K562 (cell line): Measurements from ENCODE around the gene CLCN4. TPM values are rescaled to one million over a fixed set of nuclear protein-coding genes. Genes with fewer than 3 reads are reported as not detected.

Experiments
- ATAC-seq: fragments of 200-7000 bp; cut with Tn5 transposase; 3 replicates; pipeline ENCODE4 v1.9.1; 2020; ENCODE audit warnings: moderate library complexity
- BruUV-seq: library from RNA; stranded (reverse); fragments of 400-500 nt; replicated peaks from 2 replicates; lab custom pipeline; 2021; lab: Mats Ljungman, UMichigan
- CTCF ChIA-PET: fragments of 300-600 bp; formaldehyde crosslinking; extraction: SDS; loops from one replicate; lab custom pipeline; 2021; ENCODE audit warnings: low intra/inter-chr PET ratio; lab: Yijun Ruan, JAX
- POLR2A ChIA-PET: fragments of 300-600, 350-650 bp; sonication (Branson Sonifier 250); formaldehyde crosslinking; extraction: SDS; loops from one replicate; lab custom pipeline; 2021; ENCODE audit warnings: antibody characterized with exemption, inconsistent platforms; lab: Yijun Ruan, JAX
- DNase-seq, 4 experiments: peaks; one replicate each; pipeline versions ENCODE4 v3.0.0 to v3.0.0-alpha.2; 2011 to 2018; ENCODE audit warnings: low spot score in 3 of 4, mixed read lengths in 3 of 4; ENCODE audit errors: extremely low read depth in 1 of 4
- FAIRE-seq: peaks from 2 replicates; lab custom pipeline; 2011; peaks lifted over from hg19 to GRCh38; lab: Jason Lieb, UNC
- H2AFZ ChIP-seq: 2 replicates; pipeline ENCODE4 v1.6.0; 2011; ENCODE audit warnings: low read depth, low read length, control low read depth, inconsistent platforms
- H3K27ac ChIP-seq: fragments of 200-600 bp; 3 replicates; pipeline ENCODE4 v1.8.0; 2011; ENCODE audit warnings: low read depth, mild to moderate bottlenecking, control low read depth, inconsistent platforms, low read length, moderate library complexity, mixed read lengths; ENCODE audit errors: extremely low read depth
- H3K27me3 ChIP-seq, 2 experiments: fragments of 300-600 bp in 1 of 2; 2 replicates in 1 of 2; 3 replicates in 1 of 2; pipeline versions ENCODE4 v1.6.0 to v1.8.0; 2011; ENCODE audit warnings: inconsistent platforms in 2 of 2, low read length in 2 of 2, mild to moderate bottlenecking in 1 of 2, mixed read lengths in 1 of 2, moderate library complexity in 1 of 2; ENCODE audit not compliant: control insufficient read depth in 2 of 2, insufficient read depth in 2 of 2
- H3K36me3 ChIP-seq: fragments of 300-600 bp; 3 replicates; pipeline ENCODE4 v1.8.0; 2011; ENCODE audit warnings: mild to moderate bottlenecking, low read length, inconsistent platforms; ENCODE audit not compliant: control insufficient read depth, insufficient read depth
- H3K4me1 ChIP-seq, 2 experiments: fragments of 200-600 bp in 1 of 2; replicated peaks in 1 of 2; 2 replicates in 1 of 2; 3 replicates in 1 of 2; pipeline versions ENCODE4 v1.5.1 to v1.8.0; 2011; ENCODE audit warnings: inconsistent platforms in 2 of 2, low read length in 2 of 2, mild to moderate bottlenecking in 1 of 2, mixed read lengths in 1 of 2, moderate library complexity in 1 of 2; ENCODE audit not compliant: control insufficient read depth in 2 of 2, insufficient read depth in 2 of 2
- H3K4me2 ChIP-seq: 2 replicates; pipeline ENCODE4 v1.6.1; 2011; ENCODE audit warnings: low read length, control low read depth, inconsistent platforms, mixed read lengths; ENCODE audit not compliant: insufficient read depth
- H3K4me3 ChIP-seq: fragments of 200-600 bp; sonication (generic), shearing (Covaris generic); 2 replicates; pipeline ENCODE4 v1.5.1; 2016; ENCODE audit warnings: control low read depth, inconsistent platforms
- H3K79me2 ChIP-seq: fragments of 200-600 bp; 3 replicates; pipeline ENCODE4 v1.8.0; 2011; ENCODE audit warnings: low read length, inconsistent platforms; ENCODE audit not compliant: control insufficient read depth, insufficient read depth
- H3K9ac ChIP-seq, 2 experiments: 2 replicates each; pipeline versions ENCODE4 v1.6.0 to v1.6.1; 2011; ENCODE audit warnings: low read depth in 2 of 2, low read length in 2 of 2, control low read depth in 1 of 2, inconsistent platforms in 1 of 2, mild to moderate bottlenecking in 1 of 2, mixed read lengths in 1 of 2; ENCODE audit not compliant: insufficient read depth in 1 of 2
- H3K9me1 ChIP-seq: one replicate; pipeline ENCODE4 v1.6.0; 2011; ENCODE audit warnings: inconsistent platforms, mild to moderate bottlenecking, low read length, moderate library complexity; ENCODE audit not compliant: control insufficient read depth, insufficient read depth
- H3K9me3 ChIP-seq: replicated peaks from 2 replicates; pipeline ENCODE4 v1.5.1; 2011; ENCODE audit warnings: low read depth, low read length, inconsistent platforms; ENCODE audit not compliant: control insufficient read depth, insufficient read depth
- H4K20me1 ChIP-seq: replicated peaks from 2 replicates; pipeline ENCODE4 v1.6.1; 2011; ENCODE audit warnings: low read length, inconsistent platforms, mixed read lengths; ENCODE audit not compliant: control insufficient read depth, insufficient read depth
- E2F3 ChIP-seq: fragments of 250-450 bp; sonication (Bioruptor Pico); IDR thresholded peaks from 2 replicates; pipeline ENCODE4 v1.4.0; 2020; ENCODE audit warnings: mild to moderate bottlenecking
- ETS2 ChIP-seq: IDR thresholded peaks from 2 replicates; pipeline ENCODE4 v1.6.1; 2016; ENCODE audit warnings: borderline replicate concordance, missing genetic modification characterization, mild to moderate bottlenecking, moderate library complexity, missing compliant biosample characterization; ENCODE audit not compliant: poor library complexity, severe bottlenecking
- KDM1A ChIP-seq, 2 experiments: fragments of 450-650 bp; IDR thresholded peaks; 2 replicates each; pipeline ENCODE4 v1.6.1; 2016; ENCODE audit warnings: mild to moderate bottlenecking in 2 of 2
- MECOM ChIP-seq: fragments of 250-450 bp; sonication (Bioruptor Pico); IDR thresholded peaks from 2 replicates; pipeline ENCODE4 v1.8.0; 2022; ENCODE audit warnings: inconsistent platforms
- MEIS2 ChIP-seq: fragments of 450-650 bp; IDR thresholded peaks from 2 replicates; pipeline ENCODE4 v1.6.1; 2014; ENCODE audit warnings: mild to moderate bottlenecking; ENCODE audit not compliant: partially characterized antibody
- NCOA2 ChIP-seq, 2 experiments: fragments of 450-650 bp; IDR thresholded peaks; 2 replicates each; pipeline ENCODE4 v1.6.1; 2018; ENCODE audit warnings: mild to moderate bottlenecking in 2 of 2, moderate library complexity in 1 of 2; ENCODE audit not compliant: partially characterized antibody in 2 of 2
- NUFIP1 ChIP-seq: fragments of 450-650 bp; IDR thresholded peaks from 2 replicates; pipeline ENCODE4 v1.6.1; 2018; ENCODE audit not compliant: partially characterized antibody
- U2AF1 ChIP-seq: fragments of 200-400 bp; formaldehyde crosslinking; optimal IDR thresholded peaks from 2 replicates; pipeline ENCODE3; 2017; ENCODE audit warnings: mild to moderate bottlenecking, low read depth, low read length, moderate library complexity
- ZEB2 ChIP-seq: fragments of 450-650 bp; IDR thresholded peaks from 2 replicates; pipeline ENCODE4 v1.6.1; 2016
- ZNF324 ChIP-seq: fragments of 250-450 bp; sonication (Bioruptor Pico); IDR thresholded peaks from 2 replicates; pipeline ENCODE4 v1.4.0; 2020; ENCODE audit warnings: mild to moderate bottlenecking
- ZNF785 ChIP-seq: fragments of 250-450 bp; sonication (Bioruptor Pico); IDR thresholded peaks from 2 replicates; pipeline ENCODE4 v1.4.0; 2020; ENCODE audit warnings: mild to moderate bottlenecking
- WGBS: fragments of 100-300 bp; shearing (Covaris generic); methylation state at CpG from one replicate; pipeline ENCODE4 v1.1.6; 2016; ENCODE audit warnings: low coverage, mixed read lengths; ENCODE audit not compliant: insufficient coverage; ENCODE audit errors: missing lambda C conversion rate; 5-methylcytosine and 5-hydroxymethylcytosine counted together
- in situ Hi-C: fragments of 300-500 bp; cut with MboI; formaldehyde crosslinking; loops from 4 replicates; pipeline ENCODE4 v1.15.0; 2018; ENCODE audit warnings: inconsistent platforms, mixed read lengths
- intact Hi-C: fragments of 100-400 bp; cut with micrococcal nuclease; formaldehyde crosslinking; loops from 2 replicates; pipeline ENCODE4 v1.14.2; 2022
- polyA plus RNA-seq, 8 experiments: library from polyadenylated mRNA; depleted of rRNA in 4 of 8; stranded (reverse) in 5 of 8; unstranded in 3 of 8; fragments of >200 nt; fragmentation: Nextera tagmentation in 2 of 8; fragmentation: Illumina TruSeq in 1 of 8; extraction: Ambion mirVana in 2 of 8; extraction: Trizol in 1 of 8; gene quantifications; 2 replicates each; pipeline versions ENCODE4 v1.2.1 to v1.2.3, GENCODE V29; 2011 to 2014; ENCODE audit warnings: inconsistent platforms in 1 of 8, missing spikeins in 1 of 8
- total RNA-seq, 7 experiments: library from RNA; depleted of rRNA in 6 of 7; stranded (reverse); fragments of >200 nt in 6 of 7; fragmentation: Illumina TruSeq in 2 of 7; extraction: Trizol in 2 of 7; gene quantifications; 2 replicates each; pipeline versions ENCODE4 v1.2.1 to v1.2.3, GENCODE V29; 2011 to 2021; ENCODE audit warnings: low replicate concordance in 1 of 7
- TF ChIP-seq, protein P1 (sequence below): fragments of 250-450 bp; sonication (Bioruptor Pico); IDR thresholded peaks from 2 replicates; pipeline ENCODE4 v1.5.0; 2022; ENCODE audit warnings: mild to moderate bottlenecking
- TF ChIP-seq, protein P2 (sequence below): sonication (generic); formaldehyde crosslinking; IDR thresholded peaks from 2 replicates; pipeline ENCODE4 v1.8.0; 2022; ENCODE audit warnings: mild to moderate bottlenecking, missing genetic modification reagents
- TF ChIP-seq, protein P3 (sequence below): fragments of 200-400 bp; formaldehyde crosslinking; IDR thresholded peaks from 2 replicates; pipeline ENCODE4 v1.6.1; 2017; ENCODE audit warnings: mild to moderate bottlenecking, low read depth, low read length, moderate library complexity
- TF ChIP-seq, protein P4 (sequence below): fragments of 250-450 bp; sonication (Bioruptor Pico); IDR thresholded peaks from 2 replicates; pipeline ENCODE4 v1.4.0; 2020
- TF ChIP-seq, protein P5 (sequence below): fragments of 450-650 bp; IDR thresholded peaks from 2 replicates; pipeline ENCODE4 v1.6.1; 2018; ENCODE audit warnings: mild to moderate bottlenecking, low read depth; ENCODE audit not compliant: partially characterized antibody

CLCN4 gene
- total and polyA plus RNA-seq, 9 of the 15 experiments (the other 6 are each of a cell fraction or from before 2014, with no cell fraction given) = 0.03 to 0.24 (median 0.10) TPM; not detected in 1

DNA sequence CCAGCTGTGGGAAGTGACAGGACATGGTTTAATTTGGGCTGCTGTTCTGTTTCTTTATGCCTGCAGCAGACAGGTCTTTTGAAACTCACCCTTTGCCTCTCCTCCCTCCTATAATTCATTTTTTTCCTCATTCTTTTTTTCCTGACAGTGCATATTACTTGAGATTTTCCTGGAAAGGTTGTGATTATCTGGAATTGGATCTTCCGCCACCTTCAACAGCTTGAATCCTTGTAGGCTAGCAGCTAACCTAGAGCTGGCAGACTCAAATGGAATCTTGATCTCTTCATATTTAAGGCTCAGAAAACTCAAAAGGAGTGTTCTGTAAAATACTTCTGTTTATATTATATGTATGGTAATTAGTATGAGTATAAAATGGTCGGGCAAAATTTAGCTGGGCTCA is 49.3 kb upstream of the CLCN4 start:
- POLR2A ChIA-PET = no interaction called here
- H3K9me3 ChIP-seq = no peaks in the 10 kb centered on the region
- TF ChIP-seq, protein P1, sequence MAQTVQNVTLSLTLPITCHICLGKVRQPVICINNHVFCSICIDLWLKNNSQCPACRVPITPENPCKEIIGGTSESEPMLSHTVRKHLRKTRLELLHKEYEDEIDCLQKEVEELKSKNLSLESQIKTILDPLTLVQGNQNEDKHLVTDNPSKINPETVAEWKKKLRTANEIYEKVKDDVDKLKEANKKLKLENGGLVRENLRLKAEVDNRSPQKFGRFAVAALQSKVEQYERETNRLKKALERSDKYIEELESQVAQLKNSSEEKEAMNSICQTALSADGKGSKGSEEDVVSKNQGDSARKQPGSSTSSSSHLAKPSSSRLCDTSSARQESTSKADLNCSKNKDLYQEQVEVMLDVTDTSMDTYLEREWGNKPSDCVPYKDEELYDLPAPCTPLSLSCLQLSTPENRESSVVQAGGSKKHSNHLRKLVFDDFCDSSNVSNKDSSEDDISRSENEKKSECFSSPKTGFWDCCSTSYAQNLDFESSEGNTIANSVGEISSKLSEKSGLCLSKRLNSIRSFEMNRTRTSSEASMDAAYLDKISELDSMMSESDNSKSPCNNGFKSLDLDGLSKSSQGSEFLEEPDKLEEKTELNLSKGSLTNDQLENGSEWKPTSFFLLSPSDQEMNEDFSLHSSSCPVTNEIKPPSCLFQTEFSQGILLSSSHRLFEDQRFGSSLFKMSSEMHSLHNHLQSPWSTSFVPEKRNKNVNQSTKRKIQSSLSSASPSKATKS (CRISPR knock-in tag) = no peak
- TF ChIP-seq MECOM (CRISPR knock-in tag) = no peak
- TF ChIP-seq, protein P2, sequence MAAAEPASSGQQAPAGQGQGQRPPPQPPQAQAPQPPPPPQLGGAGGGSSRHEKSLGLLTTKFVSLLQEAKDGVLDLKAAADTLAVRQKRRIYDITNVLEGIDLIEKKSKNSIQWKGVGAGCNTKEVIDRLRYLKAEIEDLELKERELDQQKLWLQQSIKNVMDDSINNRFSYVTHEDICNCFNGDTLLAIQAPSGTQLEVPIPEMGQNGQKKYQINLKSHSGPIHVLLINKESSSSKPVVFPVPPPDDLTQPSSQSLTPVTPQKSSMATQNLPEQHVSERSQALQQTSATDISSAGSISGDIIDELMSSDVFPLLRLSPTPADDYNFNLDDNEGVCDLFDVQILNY (CRISPR knock-in tag) = no peak
- TF ChIP-seq, protein P3, sequence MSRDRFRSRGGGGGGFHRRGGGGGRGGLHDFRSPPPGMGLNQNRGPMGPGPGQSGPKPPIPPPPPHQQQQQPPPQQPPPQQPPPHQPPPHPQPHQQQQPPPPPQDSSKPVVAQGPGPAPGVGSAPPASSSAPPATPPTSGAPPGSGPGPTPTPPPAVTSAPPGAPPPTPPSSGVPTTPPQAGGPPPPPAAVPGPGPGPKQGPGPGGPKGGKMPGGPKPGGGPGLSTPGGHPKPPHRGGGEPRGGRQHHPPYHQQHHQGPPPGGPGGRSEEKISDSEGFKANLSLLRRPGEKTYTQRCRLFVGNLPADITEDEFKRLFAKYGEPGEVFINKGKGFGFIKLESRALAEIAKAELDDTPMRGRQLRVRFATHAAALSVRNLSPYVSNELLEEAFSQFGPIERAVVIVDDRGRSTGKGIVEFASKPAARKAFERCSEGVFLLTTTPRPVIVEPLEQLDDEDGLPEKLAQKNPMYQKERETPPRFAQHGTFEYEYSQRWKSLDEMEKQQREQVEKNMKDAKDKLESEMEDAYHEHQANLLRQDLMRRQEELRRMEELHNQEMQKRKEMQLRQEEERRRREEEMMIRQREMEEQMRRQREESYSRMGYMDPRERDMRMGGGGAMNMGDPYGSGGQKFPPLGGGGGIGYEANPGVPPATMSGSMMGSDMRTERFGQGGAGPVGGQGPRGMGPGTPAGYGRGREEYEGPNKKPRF = no peak
- no peak for TF ChIP-seq ZNF785
- TF ChIP-seq, protein P4, sequence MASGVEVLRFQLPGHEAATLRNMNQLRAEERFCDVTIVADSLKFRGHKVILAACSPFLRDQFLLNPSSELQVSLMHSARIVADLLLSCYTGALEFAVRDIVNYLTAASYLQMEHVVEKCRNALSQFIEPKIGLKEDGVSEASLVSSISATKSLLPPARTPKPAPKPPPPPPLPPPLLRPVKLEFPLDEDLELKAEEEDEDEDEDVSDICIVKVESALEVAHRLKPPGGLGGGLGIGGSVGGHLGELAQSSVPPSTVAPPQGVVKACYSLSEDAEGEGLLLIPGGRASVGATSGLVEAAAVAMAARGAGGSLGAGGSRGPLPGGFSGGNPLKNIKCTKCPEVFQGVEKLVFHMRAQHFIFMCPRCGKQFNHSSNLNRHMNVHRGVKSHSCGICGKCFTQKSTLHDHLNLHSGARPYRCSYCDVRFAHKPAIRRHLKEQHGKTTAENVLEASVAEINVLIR (CRISPR knock-in tag) = no peak
- no peak for TF ChIP-seq E2F3 (CRISPR knock-in tag)
- TF ChIP-seq ZNF324 (CRISPR knock-in tag) = no peak
- no peak for TF ChIP-seq ETS2 (tag)
- no peak for TF ChIP-seq U2AF1
- TF ChIP-seq NUFIP1 = no peak
- TF ChIP-seq, protein P5, sequence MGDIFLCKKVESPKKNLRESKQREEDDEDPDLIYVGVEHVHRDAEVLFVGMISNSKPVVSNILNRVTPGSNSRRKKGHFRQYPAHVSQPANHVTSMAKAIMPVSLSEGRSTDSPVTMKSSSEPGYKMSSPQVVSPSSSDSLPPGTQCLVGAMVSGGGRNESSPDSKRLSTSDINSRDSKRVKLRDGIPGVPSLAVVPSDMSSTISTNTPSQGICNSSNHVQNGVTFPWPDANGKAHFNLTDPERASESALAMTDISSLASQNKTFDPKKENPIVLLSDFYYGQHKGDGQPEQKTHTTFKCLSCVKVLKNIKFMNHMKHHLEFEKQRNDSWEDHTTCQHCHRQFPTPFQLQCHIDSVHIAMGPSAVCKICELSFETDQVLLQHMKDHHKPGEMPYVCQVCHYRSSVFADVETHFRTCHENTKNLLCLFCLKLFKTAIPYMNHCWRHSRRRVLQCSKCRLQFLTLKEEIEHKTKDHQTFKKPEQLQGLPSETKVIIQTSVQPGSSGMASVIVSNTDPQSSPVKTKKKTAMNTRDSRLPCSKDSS = no peak
- no peak for TF ChIP-seq NCOA2 (IDR thresholded peaks at IDR 0.05; ENCODE audit: partially characterized antibody in 2 of 2)
- TF ChIP-seq KDM1A (IDR thresholded peaks at IDR 0.05) = no peak
- no peak for TF ChIP-seq ZEB2
- no peak for TF ChIP-seq MEIS2

More for the DNA sequence above, 49.3 kb upstream of the CLCN4 start:
- H3K4me3 ChIP-seq = no peak overlapping the region
- ATAC-seq = no peak
- H2AFZ ChIP-seq = no peak overlapping the region
- no TSS peak for BruUV-seq
- no peak overlapping the region for H3K27ac ChIP-seq
- H3K4me1 ChIP-seq = peaks cover 0 to 7% of the 10 kb centered on the region in 2 experiments; a peak in 2 of 5 replicates
- no peaks in the 10 kb centered on the region; the same call in 1 of the 2 replicates for H4K20me1 ChIP-seq
- CTCF ChIA-PET = no interaction called here
- FAIRE-seq = no peak
- no peak for DNase-seq
- in situ Hi-C loops = loop anchor here (25.0 kb wide), 1 partner anchor 220 kb away; no protein-coding TSS in a partner anchor
- peaks cover 0 to 40% of the 10 kb centered on the region in 2 experiments; a peak in 4 of 5 replicates for H3K27me3 ChIP-seq
- no peaks in the 10 kb centered on the region for H3K79me2 ChIP-seq
- H3K9ac ChIP-seq = no peak overlapping the region
- WGBS = 6% methylated on average over 2 of the region's 2 CpGs
- H3K9me1 ChIP-seq = no peaks in the 10 kb centered on the region
- intact Hi-C loops = no loop called here
- no peak overlapping the region for H3K4me2 ChIP-seq
- H3K36me3 ChIP-seq = no peaks in the 10 kb centered on the region
